Effector CD8-positive, alpha-beta T cell (primary cell): ENCODE measurements around the gene RGS19.

Source experiments
- DNase-seq: peaks from one replicate; lab custom pipeline; 2025; lab: John Stamatoyannopoulos, UW

The RGS19 gene

DNA sequence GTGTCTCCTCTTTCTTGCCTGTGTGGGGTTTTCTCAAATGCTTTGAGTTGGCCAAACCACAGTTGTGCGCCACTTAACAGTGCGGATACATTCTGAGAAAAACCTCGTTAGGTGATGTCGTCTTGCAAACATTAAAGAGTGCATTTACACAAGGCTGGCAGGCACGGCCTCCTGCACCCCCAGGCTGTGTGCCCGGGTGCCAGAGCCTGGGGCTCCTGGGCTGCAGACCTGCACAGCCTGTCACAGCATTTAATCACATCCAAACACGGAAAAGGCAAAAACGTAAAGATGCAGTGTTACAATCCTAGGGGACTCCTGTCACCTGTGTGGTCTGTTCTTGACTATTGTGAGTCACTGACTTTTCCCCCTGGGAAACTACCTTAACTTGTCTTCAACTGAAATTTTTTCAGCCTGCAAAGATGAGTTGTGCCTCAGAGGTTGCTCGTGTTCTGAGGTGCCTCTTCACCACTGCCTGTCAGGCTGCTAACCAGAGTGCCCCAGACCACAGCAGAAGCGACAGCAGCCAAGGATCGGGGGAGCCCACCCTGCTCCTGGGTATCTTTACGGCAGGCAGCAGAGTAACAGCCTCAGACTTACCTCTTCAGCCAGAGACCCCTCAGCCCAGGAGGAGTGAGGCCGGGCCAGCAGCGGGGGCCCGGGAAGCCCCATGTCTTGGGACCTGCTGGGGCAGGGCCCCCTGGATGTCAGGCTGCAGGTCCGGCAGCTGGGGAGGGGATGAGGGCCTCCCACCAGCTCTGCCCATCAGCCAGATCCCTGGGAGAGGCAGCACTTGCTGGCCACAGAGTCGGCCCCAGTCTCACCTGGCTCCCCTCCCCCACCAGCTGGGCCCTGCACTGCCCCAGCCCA lies 44.0 kb downstream of the RGS19 start:
- no peak for DNase-seq

DNA sequence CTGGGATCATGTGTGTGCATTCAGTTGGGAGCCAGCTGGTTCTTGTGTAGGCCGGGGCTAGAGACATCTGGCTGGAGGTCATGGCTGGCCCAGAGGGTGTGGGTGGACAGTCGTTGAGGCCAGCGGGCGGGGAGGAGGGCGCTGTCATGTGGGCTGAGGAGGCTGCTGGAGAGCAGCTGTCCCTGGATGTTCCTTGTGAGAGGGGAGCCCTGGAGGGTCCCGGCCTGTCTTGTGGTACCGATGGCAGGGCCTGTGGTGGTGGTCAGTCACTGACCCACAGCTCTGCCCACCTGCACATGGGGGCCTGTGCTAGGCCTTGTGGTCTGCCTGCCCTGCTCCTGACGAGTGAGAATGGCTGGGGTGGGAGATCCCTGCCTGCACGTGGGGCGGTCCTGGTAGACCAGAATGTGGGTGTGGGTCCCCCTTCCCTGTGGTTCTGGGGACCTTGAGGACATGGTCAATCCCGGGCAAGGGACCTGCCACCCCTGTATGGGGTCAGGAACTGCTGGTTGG lies 45.3 kb downstream of the RGS19 start:
- no peak for DNase-seq

DNA sequence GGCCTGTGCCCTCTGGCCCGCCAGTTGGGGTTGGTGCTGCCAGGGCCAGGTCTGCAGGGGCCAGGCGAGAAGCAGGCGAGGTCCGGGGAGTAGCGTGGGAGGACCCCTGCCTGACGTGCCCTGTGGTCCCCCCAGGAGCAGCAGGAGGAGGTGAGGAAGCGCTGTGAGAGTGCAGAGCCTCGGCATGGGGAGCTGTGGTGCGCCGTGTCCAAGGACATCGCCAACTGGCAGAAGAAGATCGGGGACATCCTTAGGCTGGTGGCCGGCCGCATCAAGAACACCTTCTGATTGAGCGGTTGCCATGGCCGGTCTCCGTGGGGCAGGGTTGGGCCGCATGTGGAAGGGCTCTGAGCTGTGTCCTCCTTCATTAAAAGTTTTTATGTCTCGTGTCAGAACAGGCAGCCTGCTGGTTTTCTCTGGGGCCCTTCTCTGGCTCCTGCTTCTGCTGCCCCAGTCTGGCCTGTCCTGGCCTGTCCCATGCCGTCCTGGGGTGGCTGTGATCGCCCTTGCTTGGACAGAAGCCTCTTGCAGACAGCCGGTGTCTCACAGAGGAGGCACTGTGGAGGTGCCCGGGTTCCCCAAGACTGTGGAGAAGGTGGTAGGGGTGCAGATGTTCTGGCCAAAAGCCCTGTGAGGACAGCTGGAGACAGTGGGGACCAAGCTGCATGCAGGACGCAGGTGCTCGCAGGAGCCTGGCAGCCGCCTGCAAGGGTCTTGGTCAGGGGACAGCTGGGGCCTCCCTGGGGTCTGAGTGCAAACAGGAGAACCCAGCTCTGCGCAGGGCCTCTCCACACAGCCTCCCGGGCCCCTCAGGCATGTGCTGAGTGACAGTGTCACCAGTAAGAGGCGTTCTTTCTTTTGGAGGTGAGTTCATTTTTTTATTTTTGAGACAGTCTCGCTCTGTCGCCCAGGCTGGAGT lies 46.4 kb downstream of the RGS19 start:
- DNase-seq = no peak

DNA sequence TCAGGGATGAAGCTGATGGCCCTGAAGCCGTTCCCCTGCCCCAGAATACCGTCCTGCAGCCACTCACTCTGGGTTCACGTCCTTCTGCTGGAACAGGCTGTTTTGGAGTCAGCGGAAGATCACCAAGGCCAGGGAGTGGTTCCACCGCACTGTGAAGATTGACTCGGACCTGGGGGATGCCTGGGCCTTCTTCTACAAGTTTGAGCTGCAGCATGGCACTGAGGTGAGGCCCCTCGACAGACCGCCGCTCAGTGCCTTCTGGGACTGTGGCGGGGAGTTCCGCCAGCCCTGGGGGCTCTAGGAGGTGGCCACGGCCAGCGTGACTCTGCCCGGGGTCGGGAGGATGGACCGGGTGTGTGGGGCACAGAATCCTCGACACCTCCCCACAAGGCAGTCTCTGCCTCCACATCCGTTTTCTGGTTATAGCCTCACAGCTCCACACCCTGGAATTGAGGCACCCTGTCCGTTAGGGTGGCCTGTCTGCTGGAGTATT lies 47.5 kb downstream of the RGS19 start:
- DNase-seq = no peak

DNA sequence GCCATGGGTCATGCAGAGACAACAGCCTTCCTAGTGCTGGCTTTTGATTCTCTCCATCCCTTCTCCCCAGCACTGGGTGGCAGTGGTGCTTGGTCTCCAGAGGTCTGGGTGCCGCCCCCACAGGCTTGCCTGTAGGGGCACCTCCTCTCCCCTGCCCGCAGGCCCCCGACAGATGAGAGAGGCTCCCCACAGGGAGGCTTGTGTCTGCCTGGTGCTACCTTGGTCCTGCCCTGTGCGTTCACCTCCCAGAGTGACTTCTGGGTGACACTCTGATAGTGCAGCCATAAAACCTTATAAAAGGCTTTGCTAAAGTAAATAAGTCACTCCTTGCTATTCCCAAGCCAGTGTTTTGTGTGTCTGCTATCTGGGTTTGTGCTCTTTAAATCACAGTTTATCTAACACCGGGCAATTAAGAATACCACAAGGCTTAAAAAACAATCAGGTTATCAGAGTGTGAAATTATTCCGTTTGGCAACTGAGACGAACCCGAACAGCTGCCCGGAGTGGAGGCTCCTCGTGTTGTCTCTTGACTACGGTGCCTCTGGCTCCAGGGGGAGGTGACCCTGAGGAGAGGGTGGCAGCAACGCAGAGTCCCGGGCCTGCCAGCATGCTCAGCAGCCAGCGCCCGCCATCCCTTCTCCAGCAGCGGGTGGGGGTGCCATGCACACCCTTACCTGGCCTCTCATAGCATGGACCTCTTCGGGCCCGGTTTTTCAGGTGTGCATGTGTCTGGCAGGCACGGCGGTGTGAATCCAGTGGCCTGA lies 48.8 kb downstream of the RGS19 start:
- no peak for DNase-seq

DNA sequence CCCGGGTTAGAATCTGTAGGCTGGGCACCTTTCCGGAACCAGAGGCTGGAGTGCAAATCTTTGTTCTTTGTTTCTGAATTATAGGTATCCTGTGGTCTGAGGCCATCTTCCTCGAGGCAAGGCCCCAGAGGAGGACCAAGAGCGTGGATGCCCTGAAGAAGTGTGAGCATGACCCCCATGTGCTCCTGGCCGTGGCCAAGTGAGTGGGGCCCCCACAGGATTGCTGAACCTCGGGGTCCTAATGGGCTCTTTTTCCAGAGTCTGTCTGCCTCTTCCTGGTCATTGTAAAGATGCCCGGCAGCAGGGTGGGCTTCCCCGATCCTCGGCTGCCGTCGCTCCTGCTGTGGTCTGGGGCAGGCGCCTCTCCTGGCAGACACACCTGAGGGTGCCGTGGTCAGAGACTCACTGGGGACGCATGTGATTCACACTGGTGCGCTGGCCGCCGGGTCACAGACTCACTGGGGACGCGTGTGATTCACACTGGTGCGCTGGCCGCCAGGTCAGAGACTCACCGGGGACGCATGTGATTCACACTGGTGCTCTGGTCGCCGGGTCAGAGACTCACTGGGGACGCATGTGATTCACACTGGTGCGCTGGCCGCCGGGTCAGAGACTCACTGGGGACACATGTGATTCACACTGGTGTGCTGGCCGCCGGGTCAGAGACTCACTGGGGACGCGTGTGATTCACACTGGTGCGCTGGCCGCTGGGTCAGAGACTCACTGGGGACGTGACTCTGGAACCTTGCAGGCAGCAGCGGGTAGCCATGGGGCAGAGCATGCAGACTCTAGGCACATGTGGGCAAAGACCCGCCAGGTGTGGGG lies 49.8 kb downstream of the RGS19 start:
- DNase-seq = no peak

DNA sequence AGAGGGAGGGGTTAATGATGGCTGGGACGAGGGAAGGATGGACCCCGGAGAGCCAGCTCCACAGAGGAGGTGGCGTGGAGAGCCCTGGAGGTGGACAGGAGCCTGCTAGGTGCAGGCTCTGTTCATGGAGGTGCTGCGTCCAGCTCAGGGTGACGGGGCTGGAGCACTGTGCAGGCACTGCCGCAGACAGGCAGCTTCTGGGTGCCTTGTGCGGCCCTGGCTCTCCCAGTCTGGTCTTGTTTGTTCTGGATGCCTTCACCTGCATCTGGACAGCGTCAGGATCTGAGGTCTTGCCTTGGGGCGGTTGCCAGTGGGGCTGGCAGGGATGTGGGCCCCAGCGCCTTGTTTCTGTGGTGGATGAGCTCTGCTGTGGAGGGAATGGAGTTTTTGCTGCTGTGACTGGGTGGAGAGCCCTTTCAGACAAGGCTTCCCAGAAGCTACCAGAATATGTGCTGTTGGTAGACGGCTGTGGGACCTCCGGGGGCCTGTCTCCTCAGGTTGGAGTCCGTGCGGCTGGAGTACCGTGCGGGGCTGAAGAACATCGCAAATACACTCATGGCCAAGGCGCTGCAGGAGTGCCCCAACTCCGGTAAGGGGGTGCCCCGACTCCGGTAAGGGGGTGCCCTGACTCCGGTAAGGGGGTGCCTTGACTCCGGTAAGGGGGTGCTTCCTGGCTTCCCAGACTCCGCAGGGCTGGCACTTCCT lies 51.2 kb downstream of the RGS19 start:
- DNase-seq = no peak

DNA sequence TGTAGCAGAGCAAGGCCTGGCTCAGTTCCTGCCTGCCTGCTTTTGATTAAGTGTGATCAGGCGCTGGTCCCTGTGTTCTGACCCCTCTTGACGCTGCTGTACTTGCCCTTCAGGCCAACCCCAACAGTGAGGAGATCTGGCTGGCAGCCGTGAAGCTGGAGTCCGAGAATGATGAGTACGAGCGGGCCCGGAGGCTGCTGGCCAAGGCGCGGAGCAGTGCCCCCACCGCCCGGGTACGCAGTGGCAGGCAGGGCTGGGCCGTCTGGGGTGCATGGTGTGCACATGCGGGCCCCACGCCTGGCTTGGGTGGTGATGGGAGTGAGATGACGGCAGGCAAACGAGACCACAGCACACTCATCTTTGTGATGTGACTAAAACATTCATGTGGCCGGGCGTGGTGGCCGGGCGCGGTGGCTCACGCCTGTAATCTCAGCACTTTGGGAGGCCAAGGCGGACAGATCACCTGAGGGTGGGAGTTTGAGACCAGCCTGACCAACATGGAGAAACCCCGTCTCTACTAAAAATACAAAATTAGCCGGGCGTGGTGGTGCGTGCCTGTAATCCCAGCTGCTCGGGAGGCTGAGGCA lies 53.4 kb downstream of the RGS19 start:
- DNase-seq = no peak

DNA sequence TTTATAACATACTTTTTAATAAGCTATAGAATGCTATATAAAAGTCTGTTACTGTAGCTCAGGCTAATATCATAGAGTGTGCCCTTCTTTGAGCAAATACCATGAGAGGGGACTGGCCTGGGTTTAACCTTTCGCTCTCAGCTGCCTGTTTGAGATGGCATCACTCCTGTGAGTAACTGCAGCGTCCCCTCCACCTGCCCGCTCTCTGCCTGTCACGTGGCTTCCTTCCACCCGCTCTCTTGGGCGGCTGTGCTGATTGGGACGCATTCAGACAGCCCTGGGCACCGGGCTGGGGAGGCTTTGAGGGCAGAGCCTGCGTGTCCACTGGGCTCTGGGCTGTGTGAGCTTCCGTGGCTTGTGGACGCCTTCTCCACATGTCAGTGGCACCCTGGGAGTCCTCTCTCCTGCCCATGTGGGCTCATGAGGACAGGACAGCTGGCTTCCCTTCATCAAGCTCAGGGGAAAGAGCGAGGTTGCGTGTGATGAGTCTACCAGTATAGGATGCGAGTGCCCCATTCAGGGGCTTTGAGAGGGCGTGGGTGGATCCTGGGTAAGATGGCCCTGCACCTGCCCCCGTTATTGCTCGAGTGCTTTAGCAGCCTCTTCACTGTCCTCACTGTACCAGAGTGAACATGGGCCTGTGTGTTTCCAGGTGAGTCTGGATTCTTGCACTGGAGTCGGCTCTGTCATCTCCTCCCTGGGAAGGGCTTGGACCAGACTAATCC lies 54.1 kb downstream of the RGS19 start:
- DNase-seq = no peak

DNA sequence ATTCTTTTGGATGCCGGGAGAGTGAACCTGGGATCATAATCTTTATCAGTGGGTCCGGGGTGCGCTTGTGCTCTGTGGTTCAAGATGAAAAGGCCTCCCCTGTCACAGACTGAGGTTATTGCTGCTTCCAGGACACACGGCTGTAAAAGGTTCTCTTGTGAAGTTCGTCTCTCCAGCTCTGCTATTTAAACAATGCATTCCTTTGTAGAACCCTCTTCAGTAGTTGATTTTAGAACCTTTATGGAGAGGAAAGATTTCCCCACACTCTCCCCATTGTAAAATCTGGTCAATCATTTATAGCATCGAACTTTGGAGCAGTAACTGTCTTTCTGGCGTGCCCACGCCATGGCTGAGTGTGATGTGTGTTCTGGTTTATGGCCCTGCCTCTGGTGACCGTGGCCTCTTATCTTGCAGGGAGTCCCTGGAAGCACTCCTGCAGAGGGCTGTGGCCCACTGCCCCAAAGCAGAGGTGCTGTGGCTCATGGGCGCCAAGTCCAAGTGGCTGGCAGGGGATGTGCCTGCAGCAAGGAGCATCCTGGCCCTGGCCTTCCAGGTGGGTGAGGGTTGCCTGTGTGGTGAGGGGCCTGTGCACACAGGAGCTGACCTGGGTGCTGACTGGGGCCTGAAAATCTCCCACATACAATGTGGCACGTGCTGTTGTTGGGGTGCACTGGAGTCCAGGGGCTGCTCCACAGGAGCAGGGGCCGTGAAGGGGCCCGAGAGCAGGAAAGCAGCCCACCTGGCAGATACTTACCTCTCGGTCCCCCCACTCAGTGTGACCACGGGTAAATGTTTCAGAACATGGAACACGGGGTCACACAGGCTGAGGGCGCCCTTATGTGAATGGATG lies 55.0 kb downstream of the RGS19 start:
- no peak for DNase-seq

DNA sequence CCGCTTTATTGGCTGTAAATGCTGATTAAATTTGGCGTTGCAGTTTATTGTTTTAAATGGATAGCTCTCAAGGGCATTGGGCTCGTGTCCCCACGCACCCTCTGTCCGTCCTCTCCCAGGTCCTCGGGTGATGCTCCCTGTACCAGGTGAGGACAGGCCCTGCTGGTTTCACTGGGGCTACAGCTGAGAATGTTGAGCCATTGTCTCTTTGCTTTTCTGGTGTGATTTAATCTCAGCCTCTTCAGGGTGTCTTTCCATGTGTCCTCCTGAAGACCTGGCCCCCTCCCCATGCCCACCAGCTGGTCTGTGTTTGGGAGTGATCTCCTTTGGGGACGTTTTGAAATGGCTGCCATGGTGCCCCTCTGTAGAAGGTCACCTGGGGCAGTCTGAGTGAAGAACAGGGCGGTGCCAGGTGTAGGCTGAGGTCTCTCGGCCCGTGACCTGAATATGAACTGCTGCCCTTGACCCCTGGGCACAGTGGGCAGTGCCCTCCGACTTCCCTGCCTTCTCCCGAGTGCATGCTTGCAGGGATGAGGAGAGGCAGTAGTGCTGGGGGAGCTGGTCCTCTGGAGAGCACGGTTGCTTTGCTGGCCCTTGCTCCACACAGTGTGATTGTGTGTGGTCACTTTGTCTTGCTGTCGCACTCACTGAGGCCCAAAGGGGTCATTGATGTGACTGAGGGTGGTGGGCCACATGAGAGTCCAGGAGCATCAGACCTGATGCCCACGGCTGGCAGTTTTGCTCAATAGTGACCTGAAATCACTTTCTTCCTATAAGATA lies 55.8 kb downstream of the RGS19 start:
- no peak for DNase-seq
